GM21381 (cell line): ENCODE results near the gene CAPN5.

Experiments used
- ATAC-seq: cut with Tn5 transposase; IDR thresholded peaks from one replicate; pipeline ENCODE4 v1.9.1; 2021; ENCODE audit warnings: mild to moderate bottlenecking, moderate library complexity; ENCODE audit not compliant: unreplicated experiment

The CAPN5 gene

GRCh38 chr11:77146261-77147035 is 79.7 kb downstream of the CAPN5 start:
- ATAC-seq, result no peak

- ATAC-seq, result no peak
Observed at GRCh38 chr11:77147036-77147315, 80.2 kb downstream of the CAPN5 start.

- ATAC-seq, result no peak
Observed at GRCh38 chr11:77147668-77148321, 81.0 kb downstream of the CAPN5 start.

- ATAC-seq, result no peak
Observed at GRCh38 chr11:77148963-77149715, 82.4 kb downstream of the CAPN5 start.

GRCh38 chr11:77149716-77150392 is 83.1 kb downstream of the CAPN5 start:
- ATAC-seq, result no peak

GRCh38 chr11:77150836-77151235 is 84.1 kb downstream of the CAPN5 start:
- ATAC-seq, result no peak

- ATAC-seq, result no peak
Observed at GRCh38 chr11:77151804-77152509, 85.2 kb downstream of the CAPN5 start.

GRCh38 chr11:77152846-77153245 is 86.1 kb downstream of the CAPN5 start:
- ATAC-seq, result no peak

- ATAC-seq, result no peak
Observed at GRCh38 chr11:77153276-77154185, 86.8 kb downstream of the CAPN5 start.

GRCh38 chr11:77154381-77155081 is 87.8 kb downstream of the CAPN5 start:
- no peak for ATAC-seq

GRCh38 chr11:77155082-77155475 is 88.3 kb downstream of the CAPN5 start:
- ATAC-seq, result no peak

GRCh38 chr11:77155556-77156130 is 88.9 kb downstream of the CAPN5 start:
- no peak for ATAC-seq

- no peak for ATAC-seq
Observed at GRCh38 chr11:77156396-77157195, 89.8 kb downstream of the CAPN5 start.

GRCh38 chr11:77158041-77158695 is 91.4 kb downstream of the CAPN5 start:
- ATAC-seq, result no peak

- ATAC-seq, result no peak
Observed at GRCh38 chr11:77159219-77159936, 92.6 kb downstream of the CAPN5 start.

GRCh38 chr11:77159937-77160495 is 93.2 kb downstream of the CAPN5 start:
- no peak for ATAC-seq

- no peak for ATAC-seq
Observed at GRCh38 chr11:77163271-77163670, 96.5 kb downstream of the CAPN5 start.
